TTC549 (cell line): ENCODE data around the gene PRR7.

Experiments
- FAIRE-seq: peaks from 2 replicates; lab custom pipeline; 2012; peaks lifted over from hg19 to GRCh38; lab: Jason Lieb, UNC

Gene PRR7

GRCh38 chr5:177437623-177438022 lies 9.0 kb upstream of the PRR7 start:
- no peak for FAIRE-seq

GRCh38 chr5:177438468-177438867 lies 8.1 kb upstream of the PRR7 start:
- FAIRE-seq: no peak

GRCh38 chr5:177439518-177440053 lies 7.0 kb upstream of the PRR7 start:
- FAIRE-seq: no peak

- FAIRE-seq: no peak
Measured at GRCh38 chr5:177440211-177440989, 6.2 kb upstream of the PRR7 start.

- no peak for FAIRE-seq
Measured at GRCh38 chr5:177440990-177441780, 5.4 kb upstream of the PRR7 start.

GRCh38 chr5:177442066-177442826 lies 4.4 kb upstream of the PRR7 start:
- no peak for FAIRE-seq

- no peak for FAIRE-seq
Measured at GRCh38 chr5:177443144-177443983, 3.2 kb upstream of the PRR7 start.

GRCh38 chr5:177444106-177445051 lies 2.2 kb upstream of the PRR7 start:
- FAIRE-seq: no peak

GRCh38 chr5:177445052-177445916 lies 1.3 kb upstream of the PRR7 start:
- FAIRE-seq: no peak

- FAIRE-seq: no peak
Measured at GRCh38 chr5:177445917-177446199, 756 bp upstream of the PRR7 start.

- FAIRE-seq: no peak
Measured at GRCh38 chr5:177447066-177447610, 524 bp downstream of the PRR7 start.

GRCh38 chr5:177447611-177448243 lies 1.1 kb downstream of the PRR7 start:
- no peak for FAIRE-seq

- no peak for FAIRE-seq
Measured at GRCh38 chr5:177448244-177448950, 1.8 kb downstream of the PRR7 start.

GRCh38 chr5:177449140-177450061 lies 2.8 kb downstream of the PRR7 start:
- FAIRE-seq: no peak

- no peak for FAIRE-seq
Measured at GRCh38 chr5:177450667-177451424, 4.2 kb downstream of the PRR7 start.
